Testis (tissue), 2 donors: Measurements from ENCODE around the gene HSD3B7.

Experiments
- POLR2A ChIP-seq: fragments of 450-650 bp; IDR thresholded peaks from one replicate; pipeline ENCODE4 v1.6.1; 2017; ENCODE audit warnings: antibody characterized with exemption, mild to moderate bottlenecking, moderate library complexity
- TF ChIP-seq, protein P1 (sequence below), 3 experiments: fragments of 450-650 bp in 2 of 3; fragments of 200-600 bp in 1 of 3; sonication (generic) in 1 of 3; IDR thresholded peaks; one replicate each; pipeline ENCODE4 v1.5.1; 2016 to 2019; ENCODE audit warnings: antibody characterized with exemption in 3 of 3, mild to moderate bottlenecking in 2 of 3, moderate library complexity in 1 of 3

DNA sequence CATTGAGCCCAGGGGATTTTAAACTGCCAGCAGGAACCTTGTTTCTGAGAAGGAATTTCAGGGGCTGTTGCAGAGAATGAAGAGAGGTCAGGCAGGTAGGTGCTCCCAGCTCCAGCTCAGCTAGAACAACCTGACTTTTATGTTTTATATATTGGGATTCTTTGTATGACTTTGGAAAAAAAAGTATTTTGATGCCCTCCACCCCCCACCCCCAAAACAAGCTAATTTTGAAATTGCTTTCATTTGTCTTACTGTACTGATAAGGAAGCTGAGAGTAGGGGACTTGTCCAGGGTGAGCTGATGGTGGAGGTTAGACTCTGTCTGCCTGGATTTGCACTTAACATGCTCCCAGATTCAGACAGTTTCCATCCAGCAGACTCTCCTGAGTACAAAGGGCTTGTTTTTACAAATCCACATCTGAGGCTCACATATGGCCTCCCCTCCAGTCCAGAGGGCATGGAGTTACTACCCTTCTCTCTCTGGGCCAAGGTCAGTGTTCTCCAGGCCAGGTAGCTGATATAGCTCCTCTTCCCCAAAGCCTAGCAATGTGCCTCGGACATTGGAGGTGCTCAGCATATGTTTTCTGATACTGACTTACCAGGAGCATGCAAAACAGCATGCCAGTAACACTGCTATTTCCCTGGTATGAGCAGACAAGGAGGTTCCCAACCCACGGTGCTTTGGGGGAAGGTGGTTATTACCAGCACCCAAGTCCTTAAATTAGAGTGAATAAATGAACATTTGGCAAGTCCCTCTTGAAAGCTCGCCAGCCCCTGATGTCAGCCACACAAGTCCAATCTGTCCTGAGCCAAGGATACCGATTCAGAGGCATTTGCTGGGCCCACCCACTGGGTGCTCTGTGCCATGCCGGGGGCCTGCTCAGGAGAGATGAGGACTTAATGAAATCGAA is 14.1 kb downstream of the HSD3B7 start:
- TF ChIP-seq POLR2A = no peak
- TF ChIP-seq, protein P1, sequence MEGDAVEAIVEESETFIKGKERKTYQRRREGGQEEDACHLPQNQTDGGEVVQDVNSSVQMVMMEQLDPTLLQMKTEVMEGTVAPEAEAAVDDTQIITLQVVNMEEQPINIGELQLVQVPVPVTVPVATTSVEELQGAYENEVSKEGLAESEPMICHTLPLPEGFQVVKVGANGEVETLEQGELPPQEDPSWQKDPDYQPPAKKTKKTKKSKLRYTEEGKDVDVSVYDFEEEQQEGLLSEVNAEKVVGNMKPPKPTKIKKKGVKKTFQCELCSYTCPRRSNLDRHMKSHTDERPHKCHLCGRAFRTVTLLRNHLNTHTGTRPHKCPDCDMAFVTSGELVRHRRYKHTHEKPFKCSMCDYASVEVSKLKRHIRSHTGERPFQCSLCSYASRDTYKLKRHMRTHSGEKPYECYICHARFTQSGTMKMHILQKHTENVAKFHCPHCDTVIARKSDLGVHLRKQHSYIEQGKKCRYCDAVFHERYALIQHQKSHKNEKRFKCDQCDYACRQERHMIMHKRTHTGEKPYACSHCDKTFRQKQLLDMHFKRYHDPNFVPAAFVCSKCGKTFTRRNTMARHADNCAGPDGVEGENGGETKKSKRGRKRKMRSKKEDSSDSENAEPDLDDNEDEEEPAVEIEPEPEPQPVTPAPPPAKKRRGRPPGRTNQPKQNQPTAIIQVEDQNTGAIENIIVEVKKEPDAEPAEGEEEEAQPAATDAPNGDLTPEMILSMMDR (IDR thresholded peaks at IDR 0.05) = no peak
